Right atrium auricular region (tissue), 2 donors: ENCODE results near the gene KRT6A. TPM values are rescaled to one million over a fixed set of nuclear protein-coding genes. Genes with fewer than 3 reads are reported as not detected.

Experiments used
- DNase-seq: peaks from one replicate; pipeline ENCODE4 v3.0.0-alpha.2; 2019; ENCODE audit warnings: low spot score
- H3K27ac ChIP-seq, 2 donors: fragments of 200-600 bp; sonication (generic); 1 replicate in 1 of 2; 2 replicates in 1 of 2; pipeline ENCODE4 v1.5.1; 2016 to 2019
- H3K27me3 ChIP-seq, 2 donors: fragments of 200-600 bp; sonication (generic); one replicate each; pipeline versions ENCODE4 v1.5.1 to v1.6.0; 2017 to 2019
- H3K36me3 ChIP-seq: fragments of 200-600 bp; sonication (generic); one replicate; pipeline ENCODE4 v1.5.1; 2016
- H3K4me1 ChIP-seq, 2 donors: fragments of 200-600 bp; sonication (generic); one replicate each; pipeline versions ENCODE4 v1.5.1 to v1.6.0; 2017 to 2019
- H3K4me3 ChIP-seq, 2 donors: fragments of 200-600 bp; sonication (generic); 1 replicate in 1 of 2; 2 replicates in 1 of 2; pipeline ENCODE4 v1.5.1; 2017 to 2019; ENCODE audit warnings: mild to moderate bottlenecking in 1 of 2, moderate library complexity in 1 of 2
- H3K9me3 ChIP-seq, 2 donors: fragments of 200-600 bp; sonication (generic); one replicate each; pipeline ENCODE4 v1.5.1; 2019
- total RNA-seq, 2 donors: library from RNA; depleted of rRNA; stranded (reverse); fragments of >200 nt; gene quantifications; one replicate each; pipeline ENCODE4 v1.1.0, GENCODE V29; 2016
- TF ChIP-seq, protein P1 (sequence below), 2 donors: fragments of 200-600 bp; sonication (generic); IDR thresholded peaks; one replicate each; pipeline ENCODE4 v1.5.1; 2019; ENCODE audit warnings: antibody characterized with exemption in 2 of 2

The KRT6A gene
- 1 to 10 TPM in 1 of 2 donors, under 1 TPM in 1; 0.48 to 7.4 TPM for total RNA-seq

DNA sequence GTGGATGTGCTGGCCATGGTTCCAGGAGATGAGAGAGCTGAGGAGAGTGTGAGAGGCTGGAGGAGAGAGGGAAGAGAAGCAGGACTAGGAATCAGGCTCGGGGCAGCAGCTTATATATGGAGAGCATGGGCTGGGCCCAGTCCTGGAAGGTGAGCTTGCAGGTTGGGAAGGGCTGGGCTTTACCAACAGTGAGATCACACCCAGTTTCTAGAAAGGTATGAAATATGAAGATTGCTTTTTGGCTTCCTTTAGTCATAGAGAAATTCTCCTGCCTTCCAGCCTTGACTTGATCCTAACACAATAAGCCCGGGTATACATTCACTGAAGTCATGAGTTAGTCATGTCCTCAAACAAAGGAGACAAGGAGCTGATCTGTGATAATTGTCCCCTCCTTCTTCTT is at the start of gene KRT6A:
TSS of gene KRT6A (minus strand) at position 86 of the 400 bp plus-strand sequence. CDS start at position 17, 69 bp downstream.
- Histone ChIP-seq H3K27me3 (no peaks in the 10 kb centered on the region), H3K36me3 (no peaks in the 10 kb centered on the region), H3K4me1 (no peaks in the 10 kb centered on the region), H3K9me3 (no peaks in the 10 kb centered on the region), H3K4me3 (no peak within 1 kb of the TSS), H3K27ac (no peak within 1 kb of the TSS)
- TF ChIP-seq, protein P1, sequence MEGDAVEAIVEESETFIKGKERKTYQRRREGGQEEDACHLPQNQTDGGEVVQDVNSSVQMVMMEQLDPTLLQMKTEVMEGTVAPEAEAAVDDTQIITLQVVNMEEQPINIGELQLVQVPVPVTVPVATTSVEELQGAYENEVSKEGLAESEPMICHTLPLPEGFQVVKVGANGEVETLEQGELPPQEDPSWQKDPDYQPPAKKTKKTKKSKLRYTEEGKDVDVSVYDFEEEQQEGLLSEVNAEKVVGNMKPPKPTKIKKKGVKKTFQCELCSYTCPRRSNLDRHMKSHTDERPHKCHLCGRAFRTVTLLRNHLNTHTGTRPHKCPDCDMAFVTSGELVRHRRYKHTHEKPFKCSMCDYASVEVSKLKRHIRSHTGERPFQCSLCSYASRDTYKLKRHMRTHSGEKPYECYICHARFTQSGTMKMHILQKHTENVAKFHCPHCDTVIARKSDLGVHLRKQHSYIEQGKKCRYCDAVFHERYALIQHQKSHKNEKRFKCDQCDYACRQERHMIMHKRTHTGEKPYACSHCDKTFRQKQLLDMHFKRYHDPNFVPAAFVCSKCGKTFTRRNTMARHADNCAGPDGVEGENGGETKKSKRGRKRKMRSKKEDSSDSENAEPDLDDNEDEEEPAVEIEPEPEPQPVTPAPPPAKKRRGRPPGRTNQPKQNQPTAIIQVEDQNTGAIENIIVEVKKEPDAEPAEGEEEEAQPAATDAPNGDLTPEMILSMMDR (IDR thresholded peaks at IDR 0.05): no peak
- DNase-seq: no peak

- Histone ChIP-seq H3K9me3 (no peaks in the 10 kb centered on the region), H3K36me3 (no peaks in the 10 kb centered on the region), H3K27ac (no peak overlapping the region), H3K4me3 (no peak overlapping the region), H3K4me1 (no peaks in the 10 kb centered on the region), H3K27me3 (no peaks in the 10 kb centered on the region)
- TF ChIP-seq, protein P1 (IDR thresholded peaks at IDR 0.05): no peak
- no peak for DNase-seq
These were observed 49.1 kb upstream of the KRT6A start for GRCh38 chr12:52542157-52542556.

GRCh38 chr12:52541709-52542108 is 48.7 kb upstream of the KRT6A start:
- H3K4me1 ChIP-seq: no peaks in the 10 kb centered on the region
- no peak overlapping the region for H3K27ac ChIP-seq
- no peaks in the 10 kb centered on the region for H3K27me3 ChIP-seq
- H3K4me3 ChIP-seq: no peak overlapping the region
- H3K9me3 ChIP-seq: no peaks in the 10 kb centered on the region
- TF ChIP-seq, protein P1 (IDR thresholded peaks at IDR 0.05): no peak
- no peaks in the 10 kb centered on the region for H3K36me3 ChIP-seq
- DNase-seq: no peak

DNA sequence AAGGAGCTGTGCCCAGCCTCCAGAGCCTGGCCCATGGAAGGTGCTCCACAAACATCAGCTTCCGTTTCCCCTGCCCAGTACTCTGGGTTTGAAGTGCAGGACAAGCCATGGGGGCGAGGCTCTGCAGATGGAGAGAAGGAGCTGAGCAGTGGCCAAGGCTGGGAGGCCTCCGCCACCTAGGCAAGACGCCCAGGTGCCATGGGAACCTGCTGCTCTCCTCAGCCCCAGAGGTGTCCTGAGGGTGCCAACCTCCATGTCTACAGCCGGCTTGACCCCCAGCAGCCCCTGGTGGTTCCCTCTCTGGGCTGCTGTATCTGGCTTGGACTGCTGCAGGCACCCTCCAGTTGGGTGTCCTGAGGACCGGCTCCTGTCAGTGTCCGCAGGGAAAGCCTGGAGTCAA is 47.5 kb upstream of the KRT6A start:
- Histone ChIP-seq H3K27me3 (no peaks in the 10 kb centered on the region), H3K9me3 (no peaks in the 10 kb centered on the region), H3K36me3 (no peaks in the 10 kb centered on the region), H3K27ac (no peak overlapping the region), H3K4me1 (no peaks in the 10 kb centered on the region), H3K4me3 (no peak overlapping the region)
- TF ChIP-seq, protein P1 (IDR thresholded peaks at IDR 0.05): no peak
- no peak for DNase-seq

- Histone ChIP-seq H3K9me3 (no peaks in the 10 kb centered on the region), H3K36me3 (no peaks in the 10 kb centered on the region), H3K27ac (no peak overlapping the region), H3K4me3 (no peak overlapping the region), H3K27me3 (no peaks in the 10 kb centered on the region), H3K4me1 (no peaks in the 10 kb centered on the region)
- DNase-seq: no peak
- TF ChIP-seq, protein P1 (IDR thresholded peaks at IDR 0.05): no peak
These were observed 46.7 kb upstream of the KRT6A start for GRCh38 chr12:52539821-52540173.

DNA sequence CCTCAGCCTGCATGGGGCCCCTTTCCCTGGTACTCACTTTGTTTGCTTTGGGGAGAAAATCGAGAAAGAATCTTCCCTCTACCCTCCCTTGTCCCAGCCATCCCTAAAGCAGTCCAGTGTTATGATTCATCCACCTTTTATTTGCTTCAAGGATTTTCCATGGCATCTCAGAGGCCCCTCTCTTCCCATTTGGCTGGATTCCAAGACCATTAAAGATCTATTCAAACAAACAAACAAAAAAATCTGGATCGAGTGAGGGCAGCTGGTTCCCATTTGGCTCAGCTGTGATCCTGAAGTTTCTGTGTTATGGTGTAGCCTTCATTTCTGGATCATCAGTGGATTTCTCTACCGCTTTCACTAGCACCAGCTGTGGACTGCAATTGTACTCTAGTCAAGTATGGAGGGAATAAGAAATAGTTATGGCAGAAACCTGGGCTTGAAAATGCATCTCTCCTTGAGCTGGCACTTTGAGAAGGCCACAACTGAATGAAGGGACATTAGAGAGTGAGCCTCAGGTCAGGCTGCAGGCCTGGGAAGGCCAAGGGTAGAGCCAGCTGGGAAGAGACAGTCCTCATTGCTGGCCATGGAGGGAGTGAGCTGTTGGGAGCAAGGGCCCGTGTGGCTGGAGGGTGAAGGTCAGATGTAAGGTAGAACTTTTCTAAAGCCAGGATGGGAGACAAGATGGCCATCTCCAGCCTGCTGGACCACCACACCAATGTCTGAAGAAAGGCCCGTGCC is 46.2 kb upstream of the KRT6A start:
- Histone ChIP-seq H3K4me1 (no peaks in the 10 kb centered on the region), H3K27ac (no peak overlapping the region), H3K36me3 (no peaks in the 10 kb centered on the region), H3K9me3 (no peaks in the 10 kb centered on the region), H3K4me3 (no peak overlapping the region), H3K27me3 (no peaks in the 10 kb centered on the region)
- DNase-seq: no peak
- TF ChIP-seq, protein P1 (IDR thresholded peaks at IDR 0.05): no peak
